GM18502 (cell line): Measurements from ENCODE around the gene SRF.
A peak's percentile ranks its signal among the peaks of the same experiment; 100 is the strongest.
"Not testable (repeated sequence)": the region's sequence is repeated elsewhere in the genome, so short reads cannot be mapped to it uniquely, and the experiment has no call there.

Experiments used
- ATAC-seq: cut with Tn5 transposase; IDR thresholded peaks from one replicate; pipeline ENCODE4 v1.9.1; 2021; ENCODE audit warnings: mild to moderate bottlenecking; ENCODE audit not compliant: unreplicated experiment, poor library complexity

The SRF gene

GRCh38 chr6:43170931-43171706 lies at the start of gene SRF:
SRF (plus strand) TSS chr6:43171269; CDS start chr6:43171657, 388 bp downstream.
- ATAC-seq, result peak; percentile 61

GRCh38 chr6:43122146-43122545 lies 48.9 kb upstream of the SRF start:
- ATAC-seq, result no peak

GRCh38 chr6:43123461-43124314 lies 47.4 kb upstream of the SRF start:
- no peak for ATAC-seq

- no peak for ATAC-seq
These were observed 46.6 kb upstream of the SRF start for GRCh38 chr6:43124481-43124880.

- no peak for ATAC-seq
These were observed 46.0 kb upstream of the SRF start for GRCh38 chr6:43125119-43125518.

- no peak for ATAC-seq
These were observed 45.5 kb upstream of the SRF start for GRCh38 chr6:43125555-43125954.

- no peak for ATAC-seq
These were observed 43.9 kb upstream of the SRF start for GRCh38 chr6:43127180-43127579.

- ATAC-seq, result no peak
These were observed 43.2 kb upstream of the SRF start for GRCh38 chr6:43127877-43128276.

- ATAC-seq, result no peak
These were observed 42.1 kb upstream of the SRF start for GRCh38 chr6:43128926-43129325.

- ATAC-seq, result no peak
These were observed 41.5 kb upstream of the SRF start for GRCh38 chr6:43129434-43130194.

GRCh38 chr6:43130429-43130828 lies 40.6 kb upstream of the SRF start:
- ATAC-seq, result no peak

- ATAC-seq, result not testable (repeated sequence)
These were observed 39.7 kb upstream of the SRF start for GRCh38 chr6:43131379-43131778.

GRCh38 chr6:43138267-43138666 lies 32.8 kb upstream of the SRF start:
- ATAC-seq, result no peak

GRCh38 chr6:43139973-43140372 lies 31.1 kb upstream of the SRF start:
- ATAC-seq, result not testable (repeated sequence)

GRCh38 chr6:43141644-43142043 lies 29.4 kb upstream of the SRF start:
- no peak for ATAC-seq

GRCh38 chr6:43142101-43142500 lies 29.0 kb upstream of the SRF start:
- ATAC-seq, result no peak

GRCh38 chr6:43143235-43144128 lies 27.6 kb upstream of the SRF start:
- peak; percentile 72 for ATAC-seq

GRCh38 chr6:43144879-43145278 lies 26.2 kb upstream of the SRF start:
- no peak for ATAC-seq

GRCh38 chr6:43146261-43146660 lies 24.8 kb upstream of the SRF start:
- no peak for ATAC-seq
